ENCODE measurements around the gene IRF5.

- TF ChIP-seq, protein P1, sequence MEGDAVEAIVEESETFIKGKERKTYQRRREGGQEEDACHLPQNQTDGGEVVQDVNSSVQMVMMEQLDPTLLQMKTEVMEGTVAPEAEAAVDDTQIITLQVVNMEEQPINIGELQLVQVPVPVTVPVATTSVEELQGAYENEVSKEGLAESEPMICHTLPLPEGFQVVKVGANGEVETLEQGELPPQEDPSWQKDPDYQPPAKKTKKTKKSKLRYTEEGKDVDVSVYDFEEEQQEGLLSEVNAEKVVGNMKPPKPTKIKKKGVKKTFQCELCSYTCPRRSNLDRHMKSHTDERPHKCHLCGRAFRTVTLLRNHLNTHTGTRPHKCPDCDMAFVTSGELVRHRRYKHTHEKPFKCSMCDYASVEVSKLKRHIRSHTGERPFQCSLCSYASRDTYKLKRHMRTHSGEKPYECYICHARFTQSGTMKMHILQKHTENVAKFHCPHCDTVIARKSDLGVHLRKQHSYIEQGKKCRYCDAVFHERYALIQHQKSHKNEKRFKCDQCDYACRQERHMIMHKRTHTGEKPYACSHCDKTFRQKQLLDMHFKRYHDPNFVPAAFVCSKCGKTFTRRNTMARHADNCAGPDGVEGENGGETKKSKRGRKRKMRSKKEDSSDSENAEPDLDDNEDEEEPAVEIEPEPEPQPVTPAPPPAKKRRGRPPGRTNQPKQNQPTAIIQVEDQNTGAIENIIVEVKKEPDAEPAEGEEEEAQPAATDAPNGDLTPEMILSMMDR (IDR thresholded peaks at IDR 0.05): no peak
- no peak for TF ChIP-seq POLR2A (IDR thresholded peaks at IDR 0.05)
These were observed 4.9 kb upstream of the IRF5 start for GRCh38 chr7:128932862-128933179.
